HEK293 (cell line): ENCODE results near the gene DEPDC5.

Experiments
- CTCF ChIA-PET: fragments of 350-600 bp; formaldehyde crosslinking; extraction: SDS; loops from one replicate; lab custom pipeline; 2021; ENCODE audit warnings: antibody characterized with exemption; lab: Yijun Ruan, JAX
- POLR2A ChIA-PET: fragments of 300-600 bp; formaldehyde crosslinking; extraction: SDS; loops from one replicate; lab custom pipeline; 2020; ENCODE audit warnings: antibody characterized with exemption, inconsistent platforms; lab: Yijun Ruan, JAX
- H3K27ac ChIP-seq: fragments of 200-500 bp; sonication (Bioruptor generic); 2 replicates; pipeline ENCODE4 v1.5.1; 2014; ENCODE audit warnings: low read depth, low read length, control low read depth, inconsistent platforms; ENCODE audit errors: extremely low read depth
- H3K36me3 ChIP-seq, 2 experiments: fragments of 200-500 bp in 1 of 2; sonication (Bioruptor generic) in 1 of 2; 1 replicate in 1 of 2; 2 replicates in 1 of 2; pipeline ENCODE4 v1.5.1; 2014 to 2017; ENCODE audit warnings: inconsistent platforms in 2 of 2, low read length in 2 of 2; ENCODE audit not compliant: control insufficient read depth in 2 of 2, insufficient read depth in 1 of 2
- H3K4me1 ChIP-seq: fragments of 200-500 bp; sonication (Bioruptor generic); 2 replicates; pipeline ENCODE4 v1.5.1; 2014; ENCODE audit warnings: mild to moderate bottlenecking, low read length, inconsistent platforms; ENCODE audit not compliant: control insufficient read depth, insufficient read depth
- H3K4me3 ChIP-seq: 2 replicates; pipeline ENCODE4 v1.5.1; 2011; ENCODE audit warnings: low read depth, mild to moderate bottlenecking, control low read depth, low read length, moderate library complexity
- H3K9me3 ChIP-seq: fragments of 200-500 bp; sonication (Bioruptor generic); 2 replicates; pipeline ENCODE4 v1.5.1; 2014; ENCODE audit warnings: low read depth, low read length, inconsistent platforms; ENCODE audit not compliant: control insufficient read depth, insufficient read depth
- BCL11B ChIP-seq: fragments of 450-650 bp; formaldehyde crosslinking; IDR thresholded peaks from 2 replicates; pipeline ENCODE4 v1.5.1; 2016; ENCODE audit warnings: low read depth, missing biosample characterization, missing genetic modification characterization
- KLF10 ChIP-seq: fragments of 450-650 bp; IDR thresholded peaks from 2 replicates; pipeline ENCODE4 v1.5.1; 2018; ENCODE audit warnings: missing biosample characterization, mild to moderate bottlenecking, missing genetic modification characterization
- KLF8 ChIP-seq: fragments of 450-650 bp; formaldehyde crosslinking; IDR thresholded peaks from 2 replicates; pipeline ENCODE4 v1.5.1; 2016; ENCODE audit warnings: missing biosample characterization, missing genetic modification characterization
- RBAK ChIP-seq: fragments of 450-650 bp; formaldehyde crosslinking; IDR thresholded peaks from 2 replicates; pipeline ENCODE4 v1.5.1; 2016; ENCODE audit warnings: missing biosample characterization, missing genetic modification characterization
- SP7 ChIP-seq: fragments of 450-650 bp; formaldehyde crosslinking; IDR thresholded peaks from 2 replicates; pipeline ENCODE4 v1.5.1; 2016; ENCODE audit warnings: missing biosample characterization, missing genetic modification characterization
- ZBTB17 ChIP-seq: fragments of 450-650 bp; formaldehyde crosslinking; IDR thresholded peaks from 2 replicates; pipeline ENCODE4 v1.5.1; 2016; ENCODE audit warnings: missing biosample characterization, missing genetic modification characterization
- ZBTB6 ChIP-seq: fragments of 450-650 bp; formaldehyde crosslinking; IDR thresholded peaks from 2 replicates; pipeline ENCODE4 v1.5.1; 2017; ENCODE audit warnings: missing biosample characterization, missing genetic modification characterization
- ZFP69B ChIP-seq: fragments of 450-650 bp; formaldehyde crosslinking; IDR thresholded peaks from 2 replicates; pipeline ENCODE4 v1.5.1; 2016; ENCODE audit warnings: missing biosample characterization, missing genetic modification characterization
- ZNF132 ChIP-seq: fragments of 450-650 bp; formaldehyde crosslinking; IDR thresholded peaks from 2 replicates; pipeline ENCODE4 v1.5.1; 2017; ENCODE audit warnings: missing biosample characterization, missing genetic modification characterization, borderline replicate concordance
- ZNF140 ChIP-seq: fragments of 450-650 bp; formaldehyde crosslinking; IDR thresholded peaks from 2 replicates; pipeline ENCODE4 v1.5.1; 2016; ENCODE audit warnings: missing biosample characterization, missing genetic modification characterization
- ZNF155 ChIP-seq: fragments of 450-650 bp; formaldehyde crosslinking; IDR thresholded peaks from 2 replicates; pipeline ENCODE4 v1.5.1; 2016; ENCODE audit warnings: missing biosample characterization, missing genetic modification characterization
- ZNF157 ChIP-seq: fragments of 450-650 bp; formaldehyde crosslinking; IDR thresholded peaks from 2 replicates; pipeline ENCODE4 v1.5.1; 2016; ENCODE audit warnings: missing biosample characterization, missing genetic modification characterization
- ZNF169 ChIP-seq: fragments of 450-650 bp; formaldehyde crosslinking; IDR thresholded peaks from 2 replicates; pipeline ENCODE4 v1.5.1; 2016; ENCODE audit warnings: missing biosample characterization, missing genetic modification characterization
- ZNF221 ChIP-seq: fragments of 450-650 bp; formaldehyde crosslinking; IDR thresholded peaks from 2 replicates; pipeline ENCODE4 v1.5.1; 2017; ENCODE audit warnings: missing biosample characterization, missing genetic modification characterization, borderline replicate concordance
- ZNF24 ChIP-seq: fragments of 450-650 bp; formaldehyde crosslinking; IDR thresholded peaks from 2 replicates; pipeline ENCODE4 v1.5.1; 2016; ENCODE audit warnings: missing biosample characterization, missing genetic modification characterization
- ZNF266 ChIP-seq: fragments of 450-650 bp; formaldehyde crosslinking; IDR thresholded peaks from 2 replicates; pipeline ENCODE4 v1.5.1; 2016; ENCODE audit warnings: missing biosample characterization, missing genetic modification characterization, low read depth
- ZNF292 ChIP-seq: fragments of 450-650 bp; formaldehyde crosslinking; IDR thresholded peaks from 2 replicates; pipeline ENCODE4 v1.5.1; 2016; ENCODE audit warnings: low read depth, missing biosample characterization, missing genetic modification characterization, borderline replicate concordance
- ZNF37A ChIP-seq: fragments of 450-650 bp; IDR thresholded peaks from 2 replicates; pipeline ENCODE4 v1.5.1; 2018; ENCODE audit warnings: missing biosample characterization, missing genetic modification characterization
- ZNF391 ChIP-seq: fragments of 450-650 bp; formaldehyde crosslinking; IDR thresholded peaks from 2 replicates; pipeline ENCODE4 v1.5.1; 2016; ENCODE audit warnings: low read depth, missing biosample characterization, missing genetic modification characterization, borderline replicate concordance
- ZNF433 ChIP-seq: fragments of 450-650 bp; formaldehyde crosslinking; IDR thresholded peaks from 2 replicates; pipeline ENCODE4 v1.5.1; 2016; ENCODE audit warnings: missing biosample characterization, missing genetic modification characterization, low read depth
- ZNF473 ChIP-seq: fragments of 450-650 bp; formaldehyde crosslinking; IDR thresholded peaks from 2 replicates; pipeline ENCODE4 v1.5.1; 2017; ENCODE audit warnings: missing biosample characterization, missing genetic modification characterization
- ZNF530 ChIP-seq: fragments of 450-650 bp; formaldehyde crosslinking; IDR thresholded peaks from 2 replicates; pipeline ENCODE4 v1.5.1; 2016; ENCODE audit warnings: low read depth, missing biosample characterization, missing genetic modification characterization
- ZNF548 ChIP-seq: fragments of 450-650 bp; formaldehyde crosslinking; IDR thresholded peaks from 2 replicates; pipeline ENCODE4 v1.5.1; 2016; ENCODE audit warnings: missing biosample characterization, missing genetic modification characterization
- ZNF549 ChIP-seq: fragments of 450-650 bp; IDR thresholded peaks from 2 replicates; pipeline ENCODE4 v1.5.1; 2018; ENCODE audit warnings: missing biosample characterization, missing genetic modification characterization, mild to moderate bottlenecking, inconsistent platforms, moderate library complexity
- ZNF555 ChIP-seq: fragments of 450-650 bp; formaldehyde crosslinking; conservative IDR thresholded peaks from 2 replicates; pipeline ENCODE4 v1.5.1; 2017; ENCODE audit warnings: missing biosample characterization, mild to moderate bottlenecking, missing genetic modification characterization, inconsistent platforms
- ZNF558 ChIP-seq: fragments of 450-650 bp; formaldehyde crosslinking; IDR thresholded peaks from 2 replicates; pipeline ENCODE4 v1.5.1; 2016; ENCODE audit warnings: missing biosample characterization, missing genetic modification characterization
- ZNF621 ChIP-seq: fragments of 450-650 bp; formaldehyde crosslinking; IDR thresholded peaks from 2 replicates; pipeline ENCODE4 v1.5.1; 2017; ENCODE audit warnings: missing biosample characterization, missing genetic modification characterization
- ZNF639 ChIP-seq: fragments of 450-650 bp; formaldehyde crosslinking; IDR thresholded peaks from 2 replicates; pipeline ENCODE4 v1.5.1; 2016; ENCODE audit warnings: missing biosample characterization, missing genetic modification characterization
- ZNF785 ChIP-seq: fragments of 450-650 bp; formaldehyde crosslinking; IDR thresholded peaks from 2 replicates; pipeline ENCODE4 v1.5.1; 2016; ENCODE audit warnings: missing biosample characterization, missing genetic modification characterization
- ZNF830 ChIP-seq: fragments of 450-650 bp; IDR thresholded peaks from 2 replicates; pipeline ENCODE4 v1.5.0; 2018; ENCODE audit warnings: missing biosample characterization, missing genetic modification characterization, low read depth, mild to moderate bottlenecking, moderate library complexity
- ZSCAN5A ChIP-seq: fragments of 450-650 bp; formaldehyde crosslinking; IDR thresholded peaks from 2 replicates; pipeline ENCODE4 v1.5.1; 2016; ENCODE audit warnings: missing biosample characterization, missing genetic modification characterization
- TF ChIP-seq, protein P1 (sequence below): fragments of 450-650 bp; formaldehyde crosslinking; IDR thresholded peaks from 2 replicates; pipeline ENCODE4 v1.5.1; 2016; ENCODE audit warnings: missing biosample characterization, missing genetic modification characterization

DEPDC5 gene

DNA sequence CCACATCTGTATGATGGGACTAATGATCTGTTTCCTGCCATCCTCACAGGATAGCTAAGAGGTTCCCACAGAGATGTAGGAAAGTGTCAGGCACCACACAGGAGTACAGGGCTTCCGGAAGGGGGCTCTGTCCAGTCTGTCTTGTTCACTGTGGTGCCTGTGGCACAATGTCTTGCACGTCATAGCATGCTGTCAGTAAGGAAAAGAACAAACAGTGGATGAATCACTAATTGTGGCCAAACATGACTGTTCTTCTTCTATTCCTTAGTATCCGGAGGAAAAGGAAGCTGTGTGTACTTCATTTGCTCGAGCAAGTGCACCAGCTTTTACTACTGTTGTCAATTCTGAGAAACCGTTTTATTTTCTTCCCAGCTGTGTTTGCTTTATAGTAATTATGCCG is 117.1 kb downstream of the DEPDC5 start:
- Histone ChIP-seq H3K36me3 (peaks cover 11 to 46% of the 10 kb centered on the region in 2 experiments; a peak in 2 of 3 replicates), H3K4me3 (no peak overlapping the region), H3K9me3 (no peaks in the 10 kb centered on the region), H3K4me1 (peaks cover 6% of the 10 kb centered on the region; the same call in 1 of the 2 replicates), H3K27ac (no peak overlapping the region)
- ChIA-PET POLR2A (interaction anchor here (0.6 kb wide), 1 partner anchor 10 kb away, joined by 4 read pairs; no protein-coding TSS in a partner anchor), CTCF (interaction anchor here (0.7 to 0.9 kb wide), 4 partner anchors 13 to 593 kb away, joined by 3 to 4 read pairs (median 4); partner anchors contain the start of gene BPIFC)
- TF ChIP-seq ZNF830 (no peak), ZNF621 (tag by site-specific recombination) (no peak), ZNF132 (tag by site-specific recombination) (no peak), ZBTB6 (no peak), ZFP69B (tag by site-specific recombination) (no peak), ZNF37A (tag by site-specific recombination) (no peak), ZNF266 (tag by site-specific recombination) (no peak), SP7 (no peak), KLF8 (tag by site-specific recombination) (no peak), ZNF555 (tag by site-specific recombination) (no peak), ZNF433 (tag by site-specific recombination) (no peak), ZNF140 (tag by site-specific recombination) (no peak), ZNF157 (tag by site-specific recombination) (no peak), ZNF530 (tag by site-specific recombination) (no peak), RBAK (no peak), ZNF391 (tag by site-specific recombination) (no peak), ZNF639 (tag by site-specific recombination) (no peak), ZNF549 (tag by site-specific recombination) (no peak), KLF10 (tag by site-specific recombination) (no peak), ZNF169 (tag by site-specific recombination) (no peak)

DNA sequence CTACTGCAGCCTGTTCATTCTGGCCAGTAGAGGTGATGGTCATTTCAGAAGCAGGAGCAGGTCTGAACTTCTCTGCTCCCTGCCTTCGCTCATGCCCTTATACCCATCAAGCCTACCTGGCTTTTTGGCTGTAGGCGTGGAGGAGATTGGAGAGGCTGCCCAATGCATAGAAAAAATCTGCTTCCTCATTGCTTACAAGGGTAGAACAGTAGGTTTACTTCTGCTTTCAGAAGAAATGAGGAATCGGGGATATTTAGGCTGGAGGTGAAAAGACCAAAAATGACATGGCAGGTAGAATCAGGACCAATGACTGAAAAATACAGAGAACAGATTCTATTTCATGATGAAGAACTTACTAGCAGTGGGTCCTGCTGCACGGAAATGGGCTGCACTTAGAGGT is 117.7 kb downstream of the DEPDC5 start:
- no peaks in the 10 kb centered on the region for H3K9me3 ChIP-seq
- no peak overlapping the region for H3K4me3 ChIP-seq
- H3K4me1 ChIP-seq: peaks cover 6% of the 10 kb centered on the region; the same call in 1 of the 2 replicates
- no peak overlapping the region for H3K27ac ChIP-seq
- H3K36me3 ChIP-seq: peaks cover 11 to 50% of the 10 kb centered on the region in 2 experiments; a peak in 2 of 3 replicates
- ChIA-PET CTCF (interaction anchor here (0.7 to 1.6 kb wide), 4 partner anchors 14 to 593 kb away, joined by 3 to 7 read pairs (median 4); partner anchors contain the start of gene BPIFC), POLR2A (no interaction called here)
- TF ChIP-seq SP7: no peak
- TF ChIP-seq ZNF155 (tag by site-specific recombination): no peak
- TF ChIP-seq ZNF548 (tag by site-specific recombination): no peak
- no peak for TF ChIP-seq ZNF530 (tag by site-specific recombination)
- no peak for TF ChIP-seq ZNF221 (tag by site-specific recombination)
- TF ChIP-seq ZNF473 (tag by site-specific recombination): no peak
- no peak for TF ChIP-seq ZBTB17
- TF ChIP-seq BCL11B (tag by site-specific recombination): no peak
- TF ChIP-seq, protein P1, sequence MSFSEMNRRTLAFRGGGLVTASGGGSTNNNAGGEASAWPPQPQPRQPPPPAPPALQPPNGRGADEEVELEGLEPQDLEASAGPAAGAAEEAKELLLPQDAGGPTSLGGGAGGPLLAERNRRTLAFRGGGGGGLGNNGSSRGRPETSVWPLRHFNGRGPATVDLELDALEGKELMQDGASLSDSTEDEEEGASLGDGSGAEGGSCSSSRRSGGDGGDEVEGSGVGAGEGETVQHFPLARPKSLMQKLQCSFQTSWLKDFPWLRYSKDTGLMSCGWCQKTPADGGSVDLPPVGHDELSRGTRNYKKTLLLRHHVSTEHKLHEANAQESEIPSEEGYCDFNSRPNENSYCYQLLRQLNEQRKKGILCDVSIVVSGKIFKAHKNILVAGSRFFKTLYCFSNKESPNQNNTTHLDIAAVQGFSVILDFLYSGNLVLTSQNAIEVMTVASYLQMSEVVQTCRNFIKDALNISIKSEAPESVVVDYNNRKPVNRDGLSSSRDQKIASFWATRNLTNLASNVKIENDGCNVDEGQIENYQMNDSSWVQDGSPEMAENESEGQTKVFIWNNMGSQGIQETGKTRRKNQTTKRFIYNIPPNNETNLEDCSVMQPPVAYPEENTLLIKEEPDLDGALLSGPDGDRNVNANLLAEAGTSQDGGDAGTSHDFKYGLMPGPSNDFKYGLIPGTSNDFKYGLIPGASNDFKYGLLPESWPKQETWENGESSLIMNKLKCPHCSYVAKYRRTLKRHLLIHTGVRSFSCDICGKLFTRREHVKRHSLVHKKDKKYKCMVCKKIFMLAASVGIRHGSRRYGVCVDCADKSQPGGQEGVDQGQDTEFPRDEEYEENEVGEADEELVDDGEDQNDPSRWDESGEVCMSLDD (tag by site-specific recombination): no peak
- TF ChIP-seq ZNF785 (tag by site-specific recombination): no peak
- no peak for TF ChIP-seq ZSCAN5A (tag by site-specific recombination)
- no peak for TF ChIP-seq ZNF558
- TF ChIP-seq ZNF292 (tag by site-specific recombination): no peak
- TF ChIP-seq ZNF24: no peak
